HEK293T (cell line): Measurements from ENCODE around the gene MLLT3.

Experiments used
- CTCF ChIA-PET: fragments of 350-600 bp; formaldehyde crosslinking; extraction: SDS; loops from one replicate; lab custom pipeline; 2021; ENCODE audit warnings: antibody characterized with exemption, inconsistent platforms; lab: Yijun Ruan, JAX
- POLR2A ChIA-PET: fragments of 350-600 bp; formaldehyde crosslinking; extraction: SDS; loops from one replicate; lab custom pipeline; 2020; ENCODE audit warnings: antibody characterized with exemption, inconsistent platforms; lab: Yijun Ruan, JAX
- DNase-seq: peaks from one replicate; pipeline ENCODE4 v3.0.0; 2012; ENCODE audit warnings: mixed read lengths; ENCODE audit errors: extremely low spot score
- ARNT ChIP-seq: fragments of 450-650 bp; IDR thresholded peaks from 2 replicates; pipeline ENCODE4 v1.6.1; 2017; ENCODE audit warnings: mild to moderate bottlenecking
- BHLHE40 ChIP-seq: fragments of 450-650 bp; IDR thresholded peaks from 2 replicates; pipeline ENCODE4 v1.6.1; 2016; ENCODE audit warnings: mild to moderate bottlenecking, moderate library complexity, borderline replicate concordance
- CTBP1 ChIP-seq: fragments of 450-650 bp; IDR thresholded peaks from 2 replicates; pipeline ENCODE4 v1.6.1; 2016; ENCODE audit warnings: borderline replicate concordance
- ELF4 ChIP-seq: fragments of 450-650 bp; IDR thresholded peaks from 2 replicates; pipeline ENCODE4 v1.6.1; 2017; ENCODE audit warnings: antibody characterized with exemption
- FOXA1 ChIP-seq: fragments of 450-650 bp; IDR thresholded peaks from 2 replicates; pipeline ENCODE4 v1.6.1; 2016; ENCODE audit warnings: mild to moderate bottlenecking
- FOXK2 ChIP-seq: fragments of 450-650 bp; IDR thresholded peaks from 2 replicates; pipeline ENCODE4 v1.6.1; 2016; ENCODE audit warnings: mild to moderate bottlenecking
- FOXM1 ChIP-seq: fragments of 450-650 bp; IDR thresholded peaks from 2 replicates; pipeline ENCODE4 v1.6.1; 2017; ENCODE audit warnings: mild to moderate bottlenecking, borderline replicate concordance
- HDGF ChIP-seq: fragments of 450-650 bp; IDR thresholded peaks from 2 replicates; pipeline ENCODE4 v1.6.1; 2017; ENCODE audit warnings: antibody characterized with exemption, borderline replicate concordance
- L3MBTL2 ChIP-seq: fragments of 450-650 bp; conservative IDR thresholded peaks from 2 replicates; pipeline ENCODE4 v1.6.1; 2016; ENCODE audit warnings: mild to moderate bottlenecking
- LEF1 ChIP-seq: fragments of 450-650 bp; IDR thresholded peaks from 2 replicates; pipeline ENCODE4 v1.6.1; 2017; ENCODE audit warnings: mild to moderate bottlenecking, borderline replicate concordance
- NFRKB ChIP-seq: fragments of 450-650 bp; IDR thresholded peaks from 2 replicates; pipeline ENCODE4 v1.6.1; 2016; ENCODE audit warnings: mild to moderate bottlenecking, moderate library complexity
- SP1 ChIP-seq: fragments of 450-650 bp; IDR thresholded peaks from 2 replicates; pipeline ENCODE4 v1.6.1; 2017
- SUZ12 ChIP-seq: fragments of 450-650 bp; IDR thresholded peaks from 2 replicates; pipeline ENCODE4 v1.6.1; 2016; ENCODE audit warnings: mild to moderate bottlenecking
- TARDBP ChIP-seq: fragments of 450-650 bp; IDR thresholded peaks from 2 replicates; pipeline ENCODE4 v1.6.1; 2016
- ZNF384 ChIP-seq: fragments of 450-650 bp; IDR thresholded peaks from 2 replicates; pipeline ENCODE4 v1.6.1; 2016
- TF ChIP-seq, protein P1 (sequence below): fragments of 450-650 bp; IDR thresholded peaks from 2 replicates; pipeline ENCODE4 v1.6.1; 2016

The MLLT3 gene

DNA sequence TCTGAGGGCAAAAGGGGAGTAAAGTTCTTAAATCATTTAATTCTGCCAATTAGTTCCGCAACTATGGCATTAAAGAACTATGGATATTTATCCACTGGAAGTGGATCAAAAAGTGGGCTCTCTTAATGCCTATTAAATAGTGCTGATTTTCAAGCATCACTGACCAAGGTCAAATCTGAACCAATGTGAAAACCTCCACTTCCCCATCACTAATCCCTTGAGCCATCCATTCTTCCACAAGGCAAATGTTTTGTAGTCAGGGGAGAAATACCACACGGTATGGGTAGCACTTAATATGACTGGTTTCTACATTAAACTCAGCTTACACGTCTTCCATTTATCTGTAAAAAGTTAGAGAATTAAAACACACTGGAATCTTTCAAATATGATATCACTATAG lies 57.6 kb downstream of the MLLT3 start:
- TF ChIP-seq CTBP1 (no peak), L3MBTL2 (no peak)
- POLR2A ChIA-PET, result no interaction called here
- no peak for DNase-seq
- CTCF ChIA-PET, result no interaction called here

DNA sequence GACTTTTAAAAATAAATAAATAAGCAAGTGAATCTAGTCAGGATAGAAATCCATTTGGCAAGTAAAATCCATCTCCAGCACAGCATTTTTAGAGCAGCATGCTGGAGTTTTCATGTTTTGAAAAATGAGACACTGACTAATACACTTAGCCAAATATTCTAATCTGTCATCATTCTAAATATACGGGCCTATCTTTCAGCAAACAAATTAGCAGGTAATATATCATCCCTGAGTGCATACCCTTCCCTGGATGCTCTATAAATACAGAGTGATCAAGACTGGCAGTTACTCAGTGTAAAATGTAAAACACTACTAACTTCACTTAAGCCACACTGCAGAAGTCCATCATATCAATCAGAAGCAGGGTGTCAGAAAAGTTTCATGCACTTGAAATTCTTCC lies 58.4 kb downstream of the MLLT3 start:
- CTCF ChIA-PET, result no interaction called here
- POLR2A ChIA-PET, result no interaction called here
- TF ChIP-seq CTBP1, result peak; percentile 80
- no peak for TF ChIP-seq FOXM1
- 0 out of 2 replicates have a peak, but pooled peaks have one; percentile 30 for TF ChIP-seq LEF1
- no peak for TF ChIP-seq FOXA1
- TF ChIP-seq TARDBP, result no peak
- TF ChIP-seq, protein P1, sequence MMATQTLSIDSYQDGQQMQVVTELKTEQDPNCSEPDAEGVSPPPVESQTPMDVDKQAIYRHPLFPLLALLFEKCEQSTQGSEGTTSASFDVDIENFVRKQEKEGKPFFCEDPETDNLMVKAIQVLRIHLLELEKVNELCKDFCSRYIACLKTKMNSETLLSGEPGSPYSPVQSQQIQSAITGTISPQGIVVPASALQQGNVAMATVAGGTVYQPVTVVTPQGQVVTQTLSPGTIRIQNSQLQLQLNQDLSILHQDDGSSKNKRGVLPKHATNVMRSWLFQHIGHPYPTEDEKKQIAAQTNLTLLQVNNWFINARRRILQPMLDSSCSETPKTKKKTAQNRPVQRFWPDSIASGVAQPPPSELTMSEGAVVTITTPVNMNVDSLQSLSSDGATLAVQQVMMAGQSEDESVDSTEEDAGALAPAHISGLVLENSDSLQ, result peak; percentile 91
- DNase-seq, result no peak

DNA sequence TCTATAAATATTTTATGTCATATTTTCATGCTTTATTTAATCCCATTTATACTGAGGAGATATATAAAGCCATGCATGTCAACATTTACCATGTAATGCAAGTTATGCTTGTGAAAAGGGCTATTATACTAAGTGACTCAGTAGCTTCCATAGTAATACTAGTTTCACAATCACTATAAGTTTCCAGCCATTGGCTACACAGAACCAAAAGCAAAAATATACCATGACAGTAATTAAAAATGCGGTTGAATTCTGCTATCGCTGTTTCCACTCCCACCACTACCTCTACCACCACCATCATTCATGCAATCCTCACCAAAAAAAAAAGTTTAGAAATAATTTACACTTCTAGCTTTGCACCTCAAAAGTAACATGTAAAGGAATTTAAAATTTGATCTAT lies 60.2 kb downstream of the MLLT3 start:
- no peak for DNase-seq
- TF ChIP-seq SUZ12, result no peak
- TF ChIP-seq L3MBTL2, result no peak
- no peak for TF ChIP-seq CTBP1
- no peak for TF ChIP-seq BHLHE40
- TF ChIP-seq FOXM1, result no peak
- no peak for TF ChIP-seq LEF1
- TF ChIP-seq ARNT, result no peak
- no peak for TF ChIP-seq NFRKB
- no peak for TF ChIP-seq HDGF
- TF ChIP-seq, protein P1, result no peak
- TF ChIP-seq ELF4, result no peak
- no peak for TF ChIP-seq SP1
- TF ChIP-seq FOXK2, result no peak
- no peak for TF ChIP-seq FOXA1
- TF ChIP-seq ZNF384, result no peak
- ChIA-PET POLR2A (no interaction called here), CTCF (no interaction called here)

DNA sequence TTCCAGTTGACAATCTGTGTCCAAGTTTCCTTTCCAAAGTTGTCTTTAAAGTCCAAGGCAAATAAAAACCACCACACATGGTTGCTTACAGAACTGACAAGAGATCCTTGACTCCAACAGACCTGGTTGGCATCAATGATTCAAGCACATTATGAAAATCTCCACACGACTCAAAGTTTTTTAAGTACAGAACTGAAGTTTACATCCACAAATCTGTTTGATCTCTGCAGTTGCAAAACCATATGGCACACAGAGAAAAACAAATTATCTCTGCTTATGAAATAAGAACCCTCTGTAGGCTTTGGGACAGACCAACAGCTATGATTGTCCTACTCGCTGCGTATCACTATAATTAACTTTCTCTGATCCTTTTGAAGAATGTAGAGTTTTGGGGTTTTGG lies 60.8 kb downstream of the MLLT3 start:
- TF ChIP-seq SUZ12 (no peak), LEF1 (no peak)
- ChIA-PET POLR2A (no interaction called here), CTCF (no interaction called here)
- no peak for DNase-seq

DNA sequence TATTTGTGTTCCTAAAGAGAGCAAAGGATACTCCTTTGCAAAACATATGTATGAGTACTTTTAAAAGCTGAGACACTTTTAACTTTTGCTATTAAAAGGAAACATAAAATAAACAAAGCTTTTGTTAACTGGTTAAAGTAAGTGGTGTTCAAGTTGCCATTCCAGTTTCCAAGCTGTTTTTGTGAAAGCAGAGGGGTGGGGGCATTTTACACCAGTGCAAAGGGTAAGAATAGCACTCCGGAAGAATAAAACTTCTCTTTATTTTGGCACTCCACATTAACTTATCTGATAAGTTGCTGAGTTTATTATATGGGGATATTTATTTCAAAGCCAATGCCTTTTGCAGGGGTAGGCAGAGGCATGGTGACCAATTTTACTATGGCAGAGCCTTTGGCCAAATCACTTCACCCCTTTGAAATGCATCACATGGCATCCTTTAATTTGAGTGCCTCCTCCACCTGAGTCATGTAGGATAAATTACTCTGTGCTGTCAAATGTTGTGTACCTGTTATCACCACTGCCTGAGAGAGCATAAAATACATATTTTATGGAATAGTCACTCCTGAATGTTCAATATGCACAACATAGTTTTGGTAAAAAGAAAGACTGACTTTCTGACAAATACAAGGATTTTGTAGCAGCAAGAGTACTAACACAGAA lies 62.9 kb downstream of the MLLT3 start:
- CTCF ChIA-PET, result no interaction called here
- no peak for TF ChIP-seq SUZ12
- TF ChIP-seq FOXK2, result no peak
- TF ChIP-seq ZNF384, result no peak
- TF ChIP-seq SP1, result no peak
- TF ChIP-seq ELF4, result no peak
- TF ChIP-seq, protein P1, result no peak
- TF ChIP-seq FOXA1, result no peak
- TF ChIP-seq NFRKB, result no peak
- no peak for TF ChIP-seq BHLHE40
- TF ChIP-seq TARDBP, result no peak
- no peak for DNase-seq
- POLR2A ChIA-PET, result no interaction called here

DNA sequence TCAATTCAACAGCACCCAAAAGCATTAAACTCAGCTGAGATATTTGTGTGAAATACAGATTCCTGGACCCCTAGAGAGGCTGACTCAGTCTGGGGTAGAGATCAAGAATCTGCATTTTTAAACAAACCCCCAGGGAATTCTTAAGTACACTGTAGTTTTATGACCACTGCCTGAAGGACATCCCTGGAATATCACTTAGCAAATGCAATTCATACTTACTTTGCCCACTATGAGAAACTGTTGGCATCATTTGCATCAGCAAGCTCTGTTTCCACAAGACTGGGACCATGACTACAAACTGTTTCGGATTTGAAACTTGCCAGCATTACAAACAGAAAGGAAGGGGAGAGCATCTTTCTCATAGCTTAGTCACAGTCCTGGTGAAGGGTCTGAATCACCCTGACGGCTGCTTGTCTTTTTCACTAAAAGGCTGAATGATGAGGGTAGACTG lies 63.7 kb downstream of the MLLT3 start:
- DNase-seq, result no peak
- CTCF ChIA-PET, result no interaction called here
- POLR2A ChIA-PET, result no interaction called here
- TF ChIP-seq FOXK2 (no peak), ARNT (no peak), TARDBP (no peak), HDGF (no peak), FOXA1 (no peak), BHLHE40 (no peak), SP1 (no peak), NFRKB (no peak), L3MBTL2 (no peak), LEF1 (no peak), ZNF384 (no peak), ELF4 (no peak)

DNA sequence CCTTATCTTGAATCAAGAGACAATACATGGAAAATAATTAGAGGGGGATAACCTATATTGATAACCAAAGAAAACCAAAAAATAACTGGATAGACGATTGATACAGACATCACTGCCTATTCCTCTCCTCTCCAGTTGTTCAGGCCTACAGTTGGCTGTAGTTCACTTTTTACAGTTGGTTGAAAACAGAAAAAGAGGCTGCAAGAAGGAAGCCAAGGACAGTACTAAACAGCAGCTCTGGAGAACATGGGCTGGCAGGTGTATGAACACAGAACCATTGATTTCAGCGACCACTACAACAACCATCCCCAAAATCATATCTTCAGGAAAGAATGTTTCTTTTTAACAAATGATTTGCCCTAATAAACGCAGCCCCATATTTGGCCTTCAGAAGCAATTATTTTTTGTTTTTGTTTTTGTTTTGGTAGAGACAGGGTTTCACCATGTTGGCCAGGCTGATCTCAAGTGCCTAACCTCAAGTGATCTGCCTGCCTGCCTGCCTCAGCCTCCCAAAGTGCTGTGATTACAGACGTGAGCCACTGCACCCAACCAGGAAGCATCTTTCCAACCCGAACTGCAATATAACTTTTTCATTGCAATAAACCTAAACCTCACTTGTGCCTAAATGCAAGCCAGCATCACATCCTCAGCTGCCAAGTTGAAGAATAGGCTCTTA lies 64.3 kb downstream of the MLLT3 start:
- ChIA-PET POLR2A (no interaction called here), CTCF (no interaction called here)
- DNase-seq, result no peak
- TF ChIP-seq LEF1, result no peak
- no peak for TF ChIP-seq NFRKB
- TF ChIP-seq FOXK2, result no peak
- no peak for TF ChIP-seq L3MBTL2
- TF ChIP-seq ARNT, result no peak
- no peak for TF ChIP-seq ELF4
- no peak for TF ChIP-seq ZNF384
- no peak for TF ChIP-seq CTBP1
- TF ChIP-seq FOXM1, result no peak; the same call in 1 of the 2 replicates
- no peak for TF ChIP-seq HDGF
- no peak for TF ChIP-seq TARDBP
- TF ChIP-seq, protein P1, result no peak
- no peak for TF ChIP-seq BHLHE40
- TF ChIP-seq SUZ12, result no peak
- no peak for TF ChIP-seq SP1
